Measurements from ENCODE around the gene GPR158.

The GPR158 gene

DNA sequence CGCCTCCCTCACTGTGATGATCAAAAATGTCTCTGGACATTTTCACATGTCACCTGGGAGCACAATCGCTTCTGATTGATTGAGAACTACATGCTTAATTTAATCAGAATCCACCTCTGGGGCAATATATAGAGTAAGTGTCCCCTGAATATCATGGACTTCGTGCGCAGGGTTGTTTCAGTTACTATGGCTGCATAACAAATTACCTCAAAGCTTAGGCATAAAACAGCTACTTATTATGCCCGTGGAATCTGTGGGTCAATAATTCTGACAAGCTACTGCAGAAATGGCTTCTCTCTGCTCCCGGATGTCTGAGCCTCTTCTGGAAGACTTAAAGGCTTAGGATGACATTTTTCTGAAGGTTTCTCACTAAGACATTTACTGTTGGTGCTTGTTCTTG lies 334.4 kb downstream of the GPR158 start:
- Histone ChIP-seq H3K27me3 (ENCODE audit: control insufficient read depth, low read length) (no peaks in the 10 kb centered on the region), H3K9me2 (replicated peaks; ENCODE audit: control insufficient read depth, low read length) (no peaks in the 10 kb centered on the region), H3K9me3 (ENCODE audit: control insufficient read depth, insufficient read depth, low read length) (no peaks in the 10 kb centered on the region), H3K4me2 (ENCODE audit: low read length) (no peak overlapping the region), H3K36me3 (ENCODE audit: control insufficient read depth, low read length) (no peaks in the 10 kb centered on the region), H3K4me1 (ENCODE audit: control insufficient read depth, low read length) (no peaks in the 10 kb centered on the region), H3K4me3 (ENCODE audit: low read length) (no peak overlapping the region), H3F3A (ENCODE audit: control insufficient read depth, insufficient read depth) (no peaks in the 10 kb centered on the region), H3K27ac (ENCODE audit: low read depth, low read length) (no peak overlapping the region), H4K20me1 (ENCODE audit: control insufficient read depth, insufficient read depth, low read depth, low read length) (no peaks in the 10 kb centered on the region), H3K79me2 (ENCODE audit: control insufficient read depth, low read length) (no peaks in the 10 kb centered on the region)
- no peak for TF ChIP-seq EZH2phosphoT487 (IDR thresholded peaks at IDR 0.05; ENCODE audit: borderline replicate concordance, low read length)
- TF ChIP-seq, protein P1, sequence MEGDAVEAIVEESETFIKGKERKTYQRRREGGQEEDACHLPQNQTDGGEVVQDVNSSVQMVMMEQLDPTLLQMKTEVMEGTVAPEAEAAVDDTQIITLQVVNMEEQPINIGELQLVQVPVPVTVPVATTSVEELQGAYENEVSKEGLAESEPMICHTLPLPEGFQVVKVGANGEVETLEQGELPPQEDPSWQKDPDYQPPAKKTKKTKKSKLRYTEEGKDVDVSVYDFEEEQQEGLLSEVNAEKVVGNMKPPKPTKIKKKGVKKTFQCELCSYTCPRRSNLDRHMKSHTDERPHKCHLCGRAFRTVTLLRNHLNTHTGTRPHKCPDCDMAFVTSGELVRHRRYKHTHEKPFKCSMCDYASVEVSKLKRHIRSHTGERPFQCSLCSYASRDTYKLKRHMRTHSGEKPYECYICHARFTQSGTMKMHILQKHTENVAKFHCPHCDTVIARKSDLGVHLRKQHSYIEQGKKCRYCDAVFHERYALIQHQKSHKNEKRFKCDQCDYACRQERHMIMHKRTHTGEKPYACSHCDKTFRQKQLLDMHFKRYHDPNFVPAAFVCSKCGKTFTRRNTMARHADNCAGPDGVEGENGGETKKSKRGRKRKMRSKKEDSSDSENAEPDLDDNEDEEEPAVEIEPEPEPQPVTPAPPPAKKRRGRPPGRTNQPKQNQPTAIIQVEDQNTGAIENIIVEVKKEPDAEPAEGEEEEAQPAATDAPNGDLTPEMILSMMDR (IDR thresholded peaks at IDR 0.05; ENCODE audit: low read depth, low read length, poor library complexity, severe bottlenecking), result no peak

DNA sequence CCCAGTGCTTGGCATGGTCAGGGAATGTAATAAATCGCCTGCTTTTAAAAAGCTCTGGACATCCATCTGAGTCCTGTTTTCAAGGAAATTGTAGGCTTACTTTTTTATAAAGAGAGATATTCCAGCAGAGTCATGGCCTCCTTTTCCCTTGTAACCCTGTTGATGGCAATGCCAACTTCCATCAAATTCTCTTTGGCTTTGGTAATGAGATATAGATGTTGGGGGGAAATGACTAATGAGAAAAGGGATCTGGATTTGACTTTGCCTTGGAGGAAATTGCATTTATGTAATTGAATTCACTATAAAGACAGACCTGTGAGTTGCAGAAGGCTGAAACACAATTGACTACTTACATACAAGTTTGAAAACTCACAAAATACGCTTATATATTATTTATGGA lies 347.5 kb downstream of the GPR158 start:
- Histone ChIP-seq H3K4me3 (ENCODE audit: low read length) (no peak overlapping the region), H3K9me2 (replicated peaks; ENCODE audit: control insufficient read depth, low read length) (no peaks in the 10 kb centered on the region), H3K27me3 (ENCODE audit: control insufficient read depth, low read length) (no peaks in the 10 kb centered on the region), H3K79me2 (ENCODE audit: control insufficient read depth, low read length) (no peaks in the 10 kb centered on the region), H3K36me3 (ENCODE audit: control insufficient read depth, low read length) (no peaks in the 10 kb centered on the region), H3K4me1 (ENCODE audit: control insufficient read depth, low read length) (no peaks in the 10 kb centered on the region), H3F3A (ENCODE audit: control insufficient read depth, insufficient read depth) (no peaks in the 10 kb centered on the region), H3K4me2 (ENCODE audit: low read length) (no peak overlapping the region), H4K20me1 (ENCODE audit: control insufficient read depth, insufficient read depth, low read depth, low read length) (no peaks in the 10 kb centered on the region), H3K9me3 (ENCODE audit: control insufficient read depth, insufficient read depth, low read length) (no peaks in the 10 kb centered on the region; the same call in 1 of the 2 replicates), H3K27ac (ENCODE audit: low read depth, low read length) (no peak overlapping the region)
- TF ChIP-seq, protein P1 (IDR thresholded peaks at IDR 0.05; ENCODE audit: low read depth, low read length, poor library complexity, severe bottlenecking), result no peak
- TF ChIP-seq EZH2phosphoT487 (IDR thresholded peaks at IDR 0.05; ENCODE audit: borderline replicate concordance, low read length), result no peak

DNA sequence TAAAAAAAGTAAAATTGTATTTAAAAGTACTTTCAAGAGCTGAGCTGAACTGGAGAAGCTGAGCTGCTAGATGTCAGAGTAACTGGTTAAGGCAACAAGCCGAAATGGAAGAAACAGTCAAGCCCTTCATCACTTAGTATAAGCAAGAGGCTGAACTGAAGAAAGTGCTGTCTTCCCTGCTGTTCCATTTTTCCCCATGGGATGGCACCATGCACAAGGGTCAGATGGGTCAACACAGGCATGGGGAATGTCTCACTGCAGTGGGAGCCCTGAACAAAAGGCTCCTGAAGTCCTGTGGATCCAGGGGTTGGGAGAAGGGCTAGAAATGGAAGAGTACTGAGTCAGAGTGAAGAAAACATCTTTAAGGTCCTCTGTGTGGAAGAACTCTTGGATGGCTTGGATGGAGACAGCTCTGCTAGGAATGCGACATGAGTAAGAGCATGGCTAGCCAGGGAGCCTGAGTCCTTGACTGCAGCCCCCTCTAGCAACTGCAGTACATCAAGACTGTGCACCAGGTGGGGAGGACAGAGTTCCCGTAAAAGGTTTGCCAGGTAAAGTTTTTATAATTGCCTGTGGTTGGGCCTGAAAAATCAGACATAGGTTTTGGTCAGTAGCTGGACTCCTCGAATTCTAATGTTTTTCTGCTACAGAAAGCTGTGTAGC lies 348.3 kb downstream of the GPR158 start:
- H3K36me3 ChIP-seq (ENCODE audit: control insufficient read depth, low read length), result no peaks in the 10 kb centered on the region
- no peaks in the 10 kb centered on the region for H3K4me1 ChIP-seq (ENCODE audit: control insufficient read depth, low read length)
- no peaks in the 10 kb centered on the region for H4K20me1 ChIP-seq (ENCODE audit: control insufficient read depth, insufficient read depth, low read depth, low read length)
- H3K4me2 ChIP-seq (ENCODE audit: low read length), result no peak overlapping the region
- no peaks in the 10 kb centered on the region for H3K9me2 ChIP-seq (replicated peaks; ENCODE audit: control insufficient read depth, low read length)
- no peaks in the 10 kb centered on the region; the same call in 1 of the 2 replicates for H3K9me3 ChIP-seq (ENCODE audit: control insufficient read depth, insufficient read depth, low read length)
- H3K79me2 ChIP-seq (ENCODE audit: control insufficient read depth, low read length), result no peaks in the 10 kb centered on the region
- TF ChIP-seq EZH2phosphoT487 (IDR thresholded peaks at IDR 0.05; ENCODE audit: borderline replicate concordance, low read length), result no peak
- TF ChIP-seq, protein P1 (IDR thresholded peaks at IDR 0.05; ENCODE audit: low read depth, low read length, poor library complexity, severe bottlenecking), result no peak
- H3F3A ChIP-seq (ENCODE audit: control insufficient read depth, insufficient read depth), result no peaks in the 10 kb centered on the region
- H3K27ac ChIP-seq (ENCODE audit: low read depth, low read length), result no peak overlapping the region
- H3K27me3 ChIP-seq (ENCODE audit: control insufficient read depth, low read length), result no peaks in the 10 kb centered on the region
- H3K4me3 ChIP-seq (ENCODE audit: low read length), result no peak overlapping the region
